Thyroid gland (tissue), 4 donors: Measurements from ENCODE around the gene PCNT.

Source experiments
- POLR2A ChIP-seq, 2 donors: fragments of 450-650 bp; IDR thresholded peaks; one replicate each; pipeline ENCODE4 v1.6.1; 2017; ENCODE audit warnings: antibody characterized with exemption in 2 of 2, mild to moderate bottlenecking in 2 of 2, moderate library complexity in 1 of 2
- TF ChIP-seq, protein P1 (sequence below), 6 experiments: fragments of 200-600 bp in 3 of 6; fragments of 450-650 bp in 3 of 6; sonication (generic) in 3 of 6; IDR thresholded peaks; one replicate each; pipeline ENCODE4 v1.5.1; 2016 to 2019; ENCODE audit warnings: antibody characterized with exemption in 6 of 6, mild to moderate bottlenecking in 2 of 6, inconsistent platforms in 1 of 6, moderate library complexity in 1 of 6

DNA sequence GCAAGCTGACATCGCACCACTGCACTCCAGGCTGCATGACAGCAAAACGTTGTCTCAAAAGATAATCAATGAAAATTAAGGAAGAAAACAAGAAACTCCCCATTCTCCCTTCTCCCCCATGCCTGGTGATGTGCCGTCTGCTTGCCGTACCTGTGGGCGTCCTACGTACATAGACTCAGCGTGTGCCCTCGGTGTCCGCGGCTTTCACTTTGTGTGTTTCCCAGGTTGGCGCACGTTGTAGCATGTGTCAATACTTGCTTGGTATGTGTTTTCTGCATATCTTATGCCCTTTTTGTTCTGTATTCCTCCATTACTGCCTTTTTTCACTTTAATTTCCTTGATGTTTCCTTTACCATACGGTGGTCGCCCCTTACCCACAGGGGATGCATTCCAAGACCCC is 53.8 kb downstream of the PCNT start:
- TF ChIP-seq, protein P1, sequence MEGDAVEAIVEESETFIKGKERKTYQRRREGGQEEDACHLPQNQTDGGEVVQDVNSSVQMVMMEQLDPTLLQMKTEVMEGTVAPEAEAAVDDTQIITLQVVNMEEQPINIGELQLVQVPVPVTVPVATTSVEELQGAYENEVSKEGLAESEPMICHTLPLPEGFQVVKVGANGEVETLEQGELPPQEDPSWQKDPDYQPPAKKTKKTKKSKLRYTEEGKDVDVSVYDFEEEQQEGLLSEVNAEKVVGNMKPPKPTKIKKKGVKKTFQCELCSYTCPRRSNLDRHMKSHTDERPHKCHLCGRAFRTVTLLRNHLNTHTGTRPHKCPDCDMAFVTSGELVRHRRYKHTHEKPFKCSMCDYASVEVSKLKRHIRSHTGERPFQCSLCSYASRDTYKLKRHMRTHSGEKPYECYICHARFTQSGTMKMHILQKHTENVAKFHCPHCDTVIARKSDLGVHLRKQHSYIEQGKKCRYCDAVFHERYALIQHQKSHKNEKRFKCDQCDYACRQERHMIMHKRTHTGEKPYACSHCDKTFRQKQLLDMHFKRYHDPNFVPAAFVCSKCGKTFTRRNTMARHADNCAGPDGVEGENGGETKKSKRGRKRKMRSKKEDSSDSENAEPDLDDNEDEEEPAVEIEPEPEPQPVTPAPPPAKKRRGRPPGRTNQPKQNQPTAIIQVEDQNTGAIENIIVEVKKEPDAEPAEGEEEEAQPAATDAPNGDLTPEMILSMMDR (IDR thresholded peaks at IDR 0.05) = no peak
- TF ChIP-seq POLR2A (IDR thresholded peaks at IDR 0.05) = no peak
